ENCODE measurements around the gene PLSCR1.
A peak's percentile ranks its signal among the peaks of the same experiment; 100 is the strongest.

PLSCR1 gene

GRCh38 chr3:146544002-146544928 lies at the start of gene PLSCR1:
TSS of gene PLSCR1 (minus strand) at chr3:146544607. CDS start at chr3:146536552, 8,055 bp downstream.
- peak within 1 kb of the TSS; percentile 95 for H3K27ac Mint-ChIP-seq (ENCODE audit: low read depth)
- DNase-seq (ENCODE audit: low spot score in 2 of 2) (peak; percentile 32 to 47), ATAC-seq (replicated peaks; ENCODE audit: extremely low read depth, poor library complexity, severe bottlenecking) (peak; percentile 79)
- H3K4me1 Mint-ChIP-seq: peaks cover 62% of the 10 kb centered on the region
- H3K4me3 Mint-ChIP-seq: peak within 1 kb of the TSS; percentile 97
- H3K27me3 Mint-ChIP-seq: no peaks in the 10 kb centered on the region
- H3K9me3 Mint-ChIP-seq: no peaks in the 10 kb centered on the region
- H3K36me3 Mint-ChIP-seq (ENCODE audit: insufficient read depth): peaks cover 7% of the 10 kb centered on the region

- Mint-ChIP-seq H3K9me3 (no peaks in the 10 kb centered on the region), H3K27ac (ENCODE audit: low read depth) (no peak overlapping the region), H3K27me3 (no peaks in the 10 kb centered on the region), H3K4me1 (no peaks in the 10 kb centered on the region), H3K4me3 (no peak overlapping the region), H3K36me3 (ENCODE audit: insufficient read depth) (no peaks in the 10 kb centered on the region)
- DNase-seq (ENCODE audit: low spot score in 2 of 2): no peak
- ATAC-seq (replicated peaks; ENCODE audit: extremely low read depth, poor library complexity, severe bottlenecking): no peak
Measured at GRCh38 chr3:146593776-146594175, 49.4 kb upstream of the PLSCR1 start.

- ATAC-seq (replicated peaks; ENCODE audit: extremely low read depth, poor library complexity, severe bottlenecking): no peak
- no peaks in the 10 kb centered on the region for H3K27me3 Mint-ChIP-seq
Measured at GRCh38 chr3:146590521-146590920, 46.1 kb upstream of the PLSCR1 start.

GRCh38 chr3:146589899-146590508 lies 45.6 kb upstream of the PLSCR1 start:
- H3K36me3 Mint-ChIP-seq (ENCODE audit: insufficient read depth): no peaks in the 10 kb centered on the region
- no peaks in the 10 kb centered on the region for H3K27me3 Mint-ChIP-seq
- no peaks in the 10 kb centered on the region for H3K9me3 Mint-ChIP-seq
- no peaks in the 10 kb centered on the region for H3K4me1 Mint-ChIP-seq
- DNase-seq (ENCODE audit: low spot score in 2 of 2) (no peak), ATAC-seq (replicated peaks; ENCODE audit: extremely low read depth, poor library complexity, severe bottlenecking) (no peak)
- H3K27ac Mint-ChIP-seq (ENCODE audit: low read depth): no peak overlapping the region
- H3K4me3 Mint-ChIP-seq: no peak overlapping the region

More at GRCh38 chr3:146590521-146590920, 46.1 kb upstream of the PLSCR1 start:
- no peak for DNase-seq (ENCODE audit: low spot score in 2 of 2)
- Mint-ChIP-seq H3K27ac (ENCODE audit: low read depth) (no peak overlapping the region), H3K4me1 (no peaks in the 10 kb centered on the region), H3K9me3 (no peaks in the 10 kb centered on the region), H3K4me3 (no peak overlapping the region), H3K36me3 (ENCODE audit: insufficient read depth) (no peaks in the 10 kb centered on the region)

- no peak overlapping the region for H3K27ac Mint-ChIP-seq (ENCODE audit: low read depth)
- no peaks in the 10 kb centered on the region for H3K4me1 Mint-ChIP-seq
- H3K27me3 Mint-ChIP-seq: peaks cover 19% of the 10 kb centered on the region
- ATAC-seq (replicated peaks; ENCODE audit: extremely low read depth, poor library complexity, severe bottlenecking) (no peak), DNase-seq (ENCODE audit: low spot score in 2 of 2) (no peak)
- H3K4me3 Mint-ChIP-seq: no peak overlapping the region
- no peaks in the 10 kb centered on the region for H3K36me3 Mint-ChIP-seq (ENCODE audit: insufficient read depth)
- H3K9me3 Mint-ChIP-seq: no peaks in the 10 kb centered on the region
Measured at GRCh38 chr3:146585156-146585555, 40.7 kb upstream of the PLSCR1 start.

- Mint-ChIP-seq H3K9me3 (no peaks in the 10 kb centered on the region), H3K27me3 (peaks cover 23% of the 10 kb centered on the region), H3K36me3 (ENCODE audit: insufficient read depth) (no peaks in the 10 kb centered on the region), H3K27ac (ENCODE audit: low read depth) (no peak overlapping the region), H3K4me3 (no peak overlapping the region), H3K4me1 (no peaks in the 10 kb centered on the region)
- DNase-seq (ENCODE audit: low spot score in 2 of 2): no peak
- peak; percentile 24 for ATAC-seq (replicated peaks; ENCODE audit: extremely low read depth, poor library complexity, severe bottlenecking)
Measured at GRCh38 chr3:146581951-146582467, 37.6 kb upstream of the PLSCR1 start.

- no peak for ATAC-seq (replicated peaks; ENCODE audit: extremely low read depth, poor library complexity, severe bottlenecking)
- peaks cover 23% of the 10 kb centered on the region for H3K27me3 Mint-ChIP-seq
- no peaks in the 10 kb centered on the region for H3K9me3 Mint-ChIP-seq
- no peaks in the 10 kb centered on the region for H3K36me3 Mint-ChIP-seq (ENCODE audit: insufficient read depth)
- H3K4me1 Mint-ChIP-seq: no peaks in the 10 kb centered on the region
- no peak for DNase-seq (ENCODE audit: low spot score in 2 of 2)
- no peak overlapping the region for H3K4me3 Mint-ChIP-seq
- no peak overlapping the region for H3K27ac Mint-ChIP-seq (ENCODE audit: low read depth)
Measured at GRCh38 chr3:146581080-146581601, 36.7 kb upstream of the PLSCR1 start.

GRCh38 chr3:146577662-146578061 lies 33.3 kb upstream of the PLSCR1 start:
- Mint-ChIP-seq H3K27me3 (peaks cover 14% of the 10 kb centered on the region), H3K4me1 (no peaks in the 10 kb centered on the region), H3K27ac (ENCODE audit: low read depth) (no peak overlapping the region), H3K9me3 (no peaks in the 10 kb centered on the region), H3K4me3 (no peak overlapping the region), H3K36me3 (ENCODE audit: insufficient read depth) (no peaks in the 10 kb centered on the region)
- DNase-seq (ENCODE audit: low spot score in 2 of 2): no peak
- no peak for ATAC-seq (replicated peaks; ENCODE audit: extremely low read depth, poor library complexity, severe bottlenecking)

- peaks cover 9% of the 10 kb centered on the region for H3K27me3 Mint-ChIP-seq
- no peaks in the 10 kb centered on the region for H3K9me3 Mint-ChIP-seq
- no peaks in the 10 kb centered on the region for H3K36me3 Mint-ChIP-seq (ENCODE audit: insufficient read depth)
- ATAC-seq (replicated peaks; ENCODE audit: extremely low read depth, poor library complexity, severe bottlenecking) (no peak), DNase-seq (ENCODE audit: low spot score in 2 of 2) (no peak)
- H3K4me3 Mint-ChIP-seq: no peak overlapping the region
- H3K27ac Mint-ChIP-seq (ENCODE audit: low read depth): no peak overlapping the region
- H3K4me1 Mint-ChIP-seq: no peaks in the 10 kb centered on the region
Measured at GRCh38 chr3:146575636-146576035, 31.2 kb upstream of the PLSCR1 start.

GRCh38 chr3:146574173-146574572 lies 29.8 kb upstream of the PLSCR1 start:
- no peak for ATAC-seq (replicated peaks; ENCODE audit: extremely low read depth, poor library complexity, severe bottlenecking)
- H3K9me3 Mint-ChIP-seq: no peaks in the 10 kb centered on the region
- H3K4me3 Mint-ChIP-seq: no peak overlapping the region
- H3K27me3 Mint-ChIP-seq: no peaks in the 10 kb centered on the region
- no peaks in the 10 kb centered on the region for H3K4me1 Mint-ChIP-seq
- H3K36me3 Mint-ChIP-seq (ENCODE audit: insufficient read depth): no peaks in the 10 kb centered on the region
- no peak overlapping the region for H3K27ac Mint-ChIP-seq (ENCODE audit: low read depth)
- no peak for DNase-seq (ENCODE audit: low spot score in 2 of 2)

GRCh38 chr3:146569314-146569713 lies 24.9 kb upstream of the PLSCR1 start:
- no peaks in the 10 kb centered on the region for H3K27me3 Mint-ChIP-seq
- H3K9me3 Mint-ChIP-seq: no peaks in the 10 kb centered on the region
- DNase-seq (ENCODE audit: low spot score in 2 of 2) (no peak), ATAC-seq (replicated peaks; ENCODE audit: extremely low read depth, poor library complexity, severe bottlenecking) (no peak)
- peak overlapping the region; percentile 2 for H3K27ac Mint-ChIP-seq (ENCODE audit: low read depth)
- H3K36me3 Mint-ChIP-seq (ENCODE audit: insufficient read depth): peaks cover 2% of the 10 kb centered on the region
- H3K4me3 Mint-ChIP-seq: no peak overlapping the region
- H3K4me1 Mint-ChIP-seq: no peaks in the 10 kb centered on the region

GRCh38 chr3:146566138-146566537 lies 21.7 kb upstream of the PLSCR1 start:
- no peaks in the 10 kb centered on the region for H3K27me3 Mint-ChIP-seq

More at GRCh38 chr3:146566138-146566537, 21.7 kb upstream of the PLSCR1 start:
- H3K9me3 Mint-ChIP-seq: no peaks in the 10 kb centered on the region
- no peak for DNase-seq (ENCODE audit: low spot score in 2 of 2)
- H3K4me1 Mint-ChIP-seq: no peaks in the 10 kb centered on the region
- peaks cover 3% of the 10 kb centered on the region for H3K36me3 Mint-ChIP-seq (ENCODE audit: insufficient read depth)
- H3K27ac Mint-ChIP-seq (ENCODE audit: low read depth): no peak overlapping the region
- no peak for ATAC-seq (replicated peaks; ENCODE audit: extremely low read depth, poor library complexity, severe bottlenecking)
- no peak overlapping the region for H3K4me3 Mint-ChIP-seq

Measured in central memory CD8-positive, alpha-beta T cell (primary cell).